Lower leg skin (tissue), 4 donors: ENCODE results near the gene LDLRAP1. TPM values are rescaled to one million over a fixed set of nuclear protein-coding genes. Genes with fewer than 3 reads are reported as not detected.

Source experiments
- DNase-seq, 2 donors: peaks; one replicate each; pipeline ENCODE4 v3.0.0-alpha.2; 2019; ENCODE audit warnings: low spot score in 2 of 2
- H3K4me3 ChIP-seq: fragments of 200-600 bp; sonication (generic); 2 replicates; pipeline ENCODE4 v1.5.1; 2017; ENCODE audit warnings: mild to moderate bottlenecking, low read depth; ENCODE audit not compliant: poor library complexity, severe bottlenecking
- CTCF ChIP-seq, 3 donors: fragments of 450-650 bp; IDR thresholded peaks; one replicate each; pipeline ENCODE4 v1.5.1; 2016; ENCODE audit warnings: antibody characterized with exemption in 3 of 3, mild to moderate bottlenecking in 3 of 3, moderate library complexity in 2 of 3
- POLR2A ChIP-seq, 2 donors: fragments of 450-650 bp; IDR thresholded peaks; one replicate each; pipeline ENCODE4 v1.6.1; 2016 to 2017; ENCODE audit warnings: antibody characterized with exemption in 2 of 2, mild to moderate bottlenecking in 1 of 2, moderate library complexity in 1 of 2
- WGBS, 2 donors: methylation state at CpG; one replicate each; pipeline ENCODE4 v1.1.5; 2018; 5-methylcytosine and 5-hydroxymethylcytosine counted together
- intact Hi-C: fragments of 100-400 bp; cut with DNase I; formaldehyde crosslinking; loops from one replicate; pipeline ENCODE4 v1.15.0; 2023; ENCODE audit warnings: low total_unique reads
- total RNA-seq, 4 donors: library from RNA; depleted of rRNA; stranded (reverse); fragments of >200 nt; gene quantifications; one replicate each; pipeline ENCODE4 v1.1.0, GENCODE V29; 2016

LDLRAP1 gene
- total RNA-seq, 4 donors from 2014 or later = 26.9 to 36.7 (median 27.2) TPM

DNA sequence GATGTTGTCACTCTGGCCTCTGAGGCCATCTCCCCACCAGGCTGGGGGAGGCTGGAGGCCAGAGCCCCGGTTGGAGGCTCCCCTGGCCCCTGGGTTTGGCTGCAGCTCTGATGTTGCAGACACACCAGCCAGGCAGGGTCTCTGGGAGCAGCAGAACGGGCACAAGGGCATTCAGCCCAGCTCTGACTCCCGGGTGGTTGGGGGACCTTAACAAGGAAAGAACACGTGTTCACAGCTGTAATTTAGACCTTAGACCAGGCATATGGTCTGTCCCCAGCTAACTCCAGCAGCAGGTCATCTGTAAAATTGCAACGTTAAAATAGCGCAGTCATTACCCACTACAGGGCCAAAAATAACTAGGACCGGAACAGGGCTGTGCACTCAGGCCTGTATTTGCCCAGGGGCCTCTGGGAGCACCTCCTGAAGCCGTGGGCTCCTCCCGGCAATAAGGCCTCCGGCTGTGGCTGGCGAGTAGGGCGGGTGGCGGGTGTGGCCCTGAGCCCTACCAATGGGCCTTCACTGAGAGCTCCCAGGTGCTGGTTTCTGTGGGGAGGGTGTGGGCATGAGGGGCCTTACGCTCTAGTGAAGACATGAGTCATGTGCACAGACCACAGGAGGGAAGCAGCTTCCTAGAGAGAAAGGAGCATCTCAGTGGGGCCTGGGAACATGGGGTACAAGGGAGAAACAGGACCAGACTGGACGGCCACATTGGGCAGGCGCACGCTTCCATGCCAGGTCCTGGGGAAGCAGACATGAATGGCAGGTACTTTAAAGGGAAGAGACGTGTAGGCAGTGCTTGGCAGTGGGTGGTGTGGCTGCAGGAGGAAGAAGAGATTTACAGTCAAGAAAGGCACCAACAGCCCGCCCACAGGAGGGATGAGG lies 6.1 kb downstream of the LDLRAP1 start:
- intact Hi-C loops = no loop called here
- TF ChIP-seq POLR2A (IDR thresholded peaks at IDR 0.05) (no peak), CTCF (IDR thresholded peaks at IDR 0.05) (no peak)
- WGBS, 2 donors = 45 to 51% methylated on average over 18 to 19 of the region's 19 CpGs
- DNase-seq = no peak
- H3K4me3 ChIP-seq = no peak overlapping the region

- 55% methylated on average over 2 of the region's 2 CpGs for WGBS, 2 donors
Measured at GRCh38 chr1:25550155-25550506, 6.7 kb downstream of the LDLRAP1 start.

DNA sequence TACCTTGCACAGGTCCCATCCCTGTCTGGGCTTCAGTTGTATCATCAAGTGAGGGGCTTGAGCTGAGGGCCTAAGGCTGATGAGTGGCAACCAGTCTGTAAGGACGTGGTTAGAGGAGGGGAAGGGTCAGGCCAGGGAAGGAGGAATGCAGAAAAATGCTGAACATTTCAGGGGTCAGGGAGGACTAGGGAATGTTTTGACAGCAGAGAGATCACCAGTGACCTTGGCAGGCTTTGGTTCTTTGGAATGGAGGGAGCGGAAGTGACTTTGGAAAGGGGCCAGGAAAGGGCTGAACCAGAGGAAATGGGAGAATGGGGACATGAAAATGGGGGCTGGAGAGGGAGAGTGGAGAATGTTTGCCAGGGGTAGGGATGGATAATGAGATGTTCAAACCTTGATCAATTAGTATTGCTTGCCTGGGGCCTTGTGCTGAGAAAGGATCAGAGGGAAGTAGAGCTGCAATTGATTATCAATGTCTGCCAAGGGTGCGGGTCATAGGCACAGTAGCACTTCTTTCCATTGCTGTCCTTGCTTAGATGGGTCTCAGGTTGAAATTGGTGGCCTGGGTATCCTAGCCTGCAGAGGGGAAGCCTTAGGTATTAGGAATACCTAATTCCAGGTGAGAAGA lies 7.4 kb downstream of the LDLRAP1 start:
- 74 to 84% methylated on average over 3 of the region's 3 CpGs for WGBS, 2 donors
- TF ChIP-seq POLR2A (IDR thresholded peaks at IDR 0.05) (no peak), CTCF (IDR thresholded peaks at IDR 0.05) (no peak)
- H3K4me3 ChIP-seq = no peak overlapping the region
- intact Hi-C loops = no loop called here
- no peak for DNase-seq

More at GRCh38 chr1:25550155-25550506, 6.7 kb downstream of the LDLRAP1 start:
- no peak for DNase-seq
- no peak for TF ChIP-seq CTCF (IDR thresholded peaks at IDR 0.05)
- TF ChIP-seq POLR2A (IDR thresholded peaks at IDR 0.05) = no peak
- no peak overlapping the region for H3K4me3 ChIP-seq
- intact Hi-C loops = no loop called here

DNA sequence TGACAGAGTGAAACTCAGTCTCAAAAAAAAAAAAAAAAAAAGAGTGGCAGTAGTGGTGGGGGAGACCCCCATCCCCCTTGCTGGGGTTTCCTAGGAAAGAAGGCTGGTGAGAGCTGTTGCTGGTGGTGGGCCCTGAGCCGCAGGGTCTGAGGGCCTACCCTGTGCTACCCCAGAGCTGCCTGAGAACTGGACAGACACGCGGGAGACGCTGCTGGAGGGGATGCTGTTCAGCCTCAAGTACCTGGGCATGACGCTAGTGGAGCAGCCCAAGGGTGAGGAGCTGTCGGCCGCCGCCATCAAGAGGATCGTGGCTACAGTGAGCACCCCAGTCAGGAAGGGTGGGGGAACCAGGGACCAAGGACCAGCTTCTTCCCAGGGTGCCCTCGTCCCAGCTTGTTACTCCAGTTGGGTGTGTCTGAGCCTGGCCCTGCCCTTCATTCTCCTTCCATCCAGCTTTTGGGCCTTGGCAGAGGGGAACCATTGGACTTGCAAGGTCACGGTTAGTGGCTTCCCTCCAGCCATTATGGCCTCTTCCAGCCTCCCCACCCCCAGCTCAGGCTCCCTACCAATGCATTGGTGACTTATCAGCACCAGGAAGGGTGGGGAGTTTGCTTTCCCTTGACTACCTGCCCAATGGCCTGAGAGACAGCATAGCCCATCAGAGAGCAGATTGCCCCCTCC lies 10.5 kb downstream of the LDLRAP1 start:
- no peak overlapping the region for H3K4me3 ChIP-seq
- WGBS, 2 donors = 74 to 83% methylated on average over 11 of the region's 11 CpGs
- no peak for DNase-seq
- TF ChIP-seq POLR2A (IDR thresholded peaks at IDR 0.05) (no peak), CTCF (IDR thresholded peaks at IDR 0.05) (no peak)
- intact Hi-C loops = no loop called here

DNA sequence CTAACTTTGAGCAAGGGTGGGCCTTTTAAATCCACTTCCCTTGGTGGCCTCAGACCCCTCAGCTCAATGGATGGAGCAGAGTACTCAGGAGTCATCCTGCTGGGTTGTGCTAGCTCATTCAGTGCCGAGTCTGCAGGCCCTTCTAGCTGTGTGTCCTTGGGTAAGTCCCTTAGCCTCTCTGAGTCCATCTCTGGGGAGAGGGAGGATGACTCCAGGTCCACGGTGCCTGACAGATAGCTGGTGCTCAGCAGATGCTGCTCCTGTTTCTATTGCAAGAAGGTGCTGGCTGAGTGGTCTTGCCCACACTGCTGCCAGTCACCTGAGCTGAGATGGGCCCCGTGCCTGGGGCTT lies 11.0 kb downstream of the LDLRAP1 start:
- 75 to 100% methylated on average over 1 to 3 of the region's 3 CpGs for WGBS, 2 donors
- intact Hi-C loops = no loop called here
- TF ChIP-seq POLR2A (IDR thresholded peaks at IDR 0.05) = no peak
- no peak for TF ChIP-seq CTCF (IDR thresholded peaks at IDR 0.05)

More for the DNA sequence above, 11.0 kb downstream of the LDLRAP1 start:
- no peak for DNase-seq
- H3K4me3 ChIP-seq = no peak overlapping the region
